GM12878 (cell line): ENCODE measurements around the gene KAZN. TPM values are rescaled to one million over a fixed set of nuclear protein-coding genes. Genes with fewer than 3 reads are reported as not detected.
A peak's percentile ranks its signal among the peaks of the same experiment; 100 is the strongest.

Source experiments
- BACH1 ChIP-seq: fragments of 450-650 bp; IDR thresholded peaks from 2 replicates; pipeline ENCODE4 v1.6.1; 2017; ENCODE audit warnings: mild to moderate bottlenecking, borderline replicate concordance
- CHD4 ChIP-seq: fragments of 200-600 bp; sonication (generic); IDR thresholded peaks from 2 replicates; pipeline ENCODE4 v1.6.1; 2016; ENCODE audit warnings: mild to moderate bottlenecking
- DPF2 ChIP-seq: fragments of 450-650 bp; IDR thresholded peaks from 2 replicates; pipeline ENCODE4 v1.6.1; 2017; ENCODE audit warnings: mild to moderate bottlenecking
- FOXK2 ChIP-seq: fragments of 450-650 bp; IDR thresholded peaks from 2 replicates; pipeline ENCODE4 v1.6.1; 2017; ENCODE audit warnings: mild to moderate bottlenecking, moderate library complexity
- FOXM1 ChIP-seq: IDR thresholded peaks from 2 replicates; pipeline ENCODE4 v1.6.1; 2012; ENCODE audit warnings: low read depth, mild to moderate bottlenecking, inconsistent platforms, low read length, moderate library complexity
- GABPA ChIP-seq: IDR thresholded peaks from 2 replicates; pipeline ENCODE4 v1.6.1; 2014; ENCODE audit warnings: antibody characterized with exemption, low read depth, mild to moderate bottlenecking, inconsistent platforms
- HDAC2 ChIP-seq: fragments of 200-600 bp; sonication (generic); IDR thresholded peaks from 2 replicates; pipeline ENCODE4 v1.6.1; 2017
- HDGF ChIP-seq: fragments of 450-650 bp; IDR thresholded peaks from 2 replicates; pipeline ENCODE4 v1.6.1; 2016; ENCODE audit warnings: antibody characterized with exemption
- IRF4 ChIP-seq: IDR thresholded peaks from 2 replicates; pipeline ENCODE4 v1.6.1; 2011; ENCODE audit warnings: low read depth, low read length
- JUNB ChIP-seq: IDR thresholded peaks from 2 replicates; pipeline ENCODE4 v1.6.1; 2016; ENCODE audit warnings: antibody characterized with exemption, mild to moderate bottlenecking
- MTA2 ChIP-seq: fragments of 450-650 bp; IDR thresholded peaks from 2 replicates; pipeline ENCODE4 v1.6.1; 2016; ENCODE audit warnings: low read depth, mild to moderate bottlenecking, moderate library complexity
- RB1 ChIP-seq: fragments of 450-650 bp; formaldehyde crosslinking; IDR thresholded peaks from 2 replicates; pipeline ENCODE4 v1.6.1; 2017; ENCODE audit warnings: mild to moderate bottlenecking, borderline replicate concordance
- RUNX3 ChIP-seq: IDR thresholded peaks from 2 replicates; pipeline ENCODE4 v1.6.1; 2012; ENCODE audit warnings: low read length, inconsistent platforms
- SMAD1 ChIP-seq: fragments of 450-650 bp; IDR thresholded peaks from 2 replicates; pipeline ENCODE4 v1.6.1; 2018; ENCODE audit warnings: mild to moderate bottlenecking, low read depth; ENCODE audit not compliant: partially characterized antibody
- TCF3 ChIP-seq: IDR thresholded peaks from 2 replicates; pipeline ENCODE4 v1.6.1; 2012; ENCODE audit warnings: low read depth, mild to moderate bottlenecking, low read length, borderline replicate concordance; ENCODE audit not compliant: insufficient read depth
- TCF7 ChIP-seq: IDR thresholded peaks from 2 replicates; pipeline ENCODE4 v1.6.1; 2014; ENCODE audit warnings: antibody characterized with exemption, borderline replicate concordance
- polyA plus RNA-seq, 11 experiments: library from polyadenylated mRNA; depleted of rRNA in 4 of 11; unstranded in 6 of 11; stranded (reverse) in 5 of 11; fragments of >200 nt; fragmentation: Nextera tagmentation in 4 of 11; fragmentation: Illumina TruSeq in 1 of 11; extraction: Ambion mirVana in 4 of 11; extraction: Trizol in 1 of 11; gene quantifications; 1 replicate in 1 of 11; 2 replicates in 10 of 11; pipeline versions ENCODE4 v1.2.1 to v1.2.3, GENCODE V29; 2011 to 2016; ENCODE audit warnings: inconsistent platforms in 2 of 11, missing spikeins in 2 of 11, low read depth in 1 of 11
- total RNA-seq, 4 experiments: library from RNA; depleted of rRNA in 3 of 4; stranded (reverse); fragments of >200 nt in 3 of 4; fragmentation: Illumina TruSeq in 1 of 4; extraction: Trizol in 1 of 4; gene quantifications; 2 replicates each; pipeline versions ENCODE4 v1.2.1 to v1.2.3, GENCODE V29; 2013 to 2021
- TF ChIP-seq, protein P1 (sequence below): fragments of 450-650 bp; IDR thresholded peaks from 2 replicates; pipeline ENCODE4 v1.6.1; 2014; ENCODE audit warnings: mild to moderate bottlenecking
- TF ChIP-seq, protein P2 (sequence below): fragments of 450-650 bp; IDR thresholded peaks from 2 replicates; pipeline ENCODE4 v1.6.1; 2016; ENCODE audit warnings: mild to moderate bottlenecking, moderate library complexity, borderline replicate concordance
- TF ChIP-seq, protein P3 (sequence below): fragments of 450-650 bp; formaldehyde crosslinking; IDR thresholded peaks from 2 replicates; pipeline ENCODE4 v1.5.0; 2022; ENCODE audit warnings: mild to moderate bottlenecking, missing genetic modification characterization
- TF ChIP-seq, protein P4 (sequence below): fragments of 450-650 bp; IDR thresholded peaks from 2 replicates; pipeline ENCODE4 v1.6.1; 2017; ENCODE audit warnings: borderline replicate concordance

Gene KAZN
- total and polyA plus RNA-seq, 10 of the 15 experiments (the other 5 are each of a cell fraction or from before 2014, with no cell fraction given) = 0.72 to 4.0 (median 1.2) TPM

DNA sequence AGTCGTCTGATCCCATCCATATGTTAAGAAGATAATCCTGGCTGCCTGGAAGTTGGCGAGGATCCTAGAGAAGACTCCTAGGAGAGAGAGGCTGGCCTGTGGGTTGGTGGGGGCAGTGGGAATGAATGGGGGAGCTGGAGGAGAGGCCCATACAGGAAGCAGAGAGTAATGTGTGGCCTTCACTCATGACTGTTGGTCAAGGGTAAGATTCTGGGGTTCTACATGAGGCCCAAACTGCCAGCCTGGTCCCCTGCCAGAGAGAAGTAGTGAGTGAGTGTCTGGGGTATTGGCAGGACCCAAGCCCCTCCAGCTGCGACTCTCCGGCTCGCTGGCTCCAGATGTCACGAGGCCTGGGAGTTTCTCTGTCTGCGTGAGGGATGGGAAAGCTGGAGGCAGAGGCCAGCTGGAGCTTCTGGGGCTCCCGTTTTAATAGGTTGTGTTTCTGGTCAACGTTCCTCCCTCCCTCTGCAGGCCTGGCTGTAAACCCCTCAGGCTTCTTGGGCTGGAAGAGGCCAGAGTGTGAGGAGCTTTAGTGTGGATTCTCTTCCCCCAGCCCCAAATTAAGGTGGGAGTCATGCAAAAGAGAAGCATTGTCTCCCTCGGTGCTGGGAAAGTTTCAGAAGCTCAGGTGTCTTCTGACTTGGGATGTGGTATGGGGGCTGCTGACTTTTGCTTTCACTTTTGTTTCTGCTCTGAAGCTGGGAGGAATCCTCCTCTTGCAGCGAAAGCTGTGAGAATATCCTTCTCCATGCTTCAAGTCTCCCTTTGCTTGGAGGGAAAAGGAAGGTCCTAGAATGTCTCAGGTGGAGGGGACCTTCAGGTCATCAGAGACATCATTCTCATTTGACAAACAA lies 557.6 kb downstream of the KAZN start (continued):
- TF ChIP-seq, protein P1, sequence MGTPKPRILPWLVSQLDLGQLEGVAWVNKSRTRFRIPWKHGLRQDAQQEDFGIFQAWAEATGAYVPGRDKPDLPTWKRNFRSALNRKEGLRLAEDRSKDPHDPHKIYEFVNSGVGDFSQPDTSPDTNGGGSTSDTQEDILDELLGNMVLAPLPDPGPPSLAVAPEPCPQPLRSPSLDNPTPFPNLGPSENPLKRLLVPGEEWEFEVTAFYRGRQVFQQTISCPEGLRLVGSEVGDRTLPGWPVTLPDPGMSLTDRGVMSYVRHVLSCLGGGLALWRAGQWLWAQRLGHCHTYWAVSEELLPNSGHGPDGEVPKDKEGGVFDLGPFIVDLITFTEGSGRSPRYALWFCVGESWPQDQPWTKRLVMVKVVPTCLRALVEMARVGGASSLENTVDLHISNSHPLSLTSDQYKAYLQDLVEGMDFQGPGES = no peak
- TF ChIP-seq, protein P2, sequence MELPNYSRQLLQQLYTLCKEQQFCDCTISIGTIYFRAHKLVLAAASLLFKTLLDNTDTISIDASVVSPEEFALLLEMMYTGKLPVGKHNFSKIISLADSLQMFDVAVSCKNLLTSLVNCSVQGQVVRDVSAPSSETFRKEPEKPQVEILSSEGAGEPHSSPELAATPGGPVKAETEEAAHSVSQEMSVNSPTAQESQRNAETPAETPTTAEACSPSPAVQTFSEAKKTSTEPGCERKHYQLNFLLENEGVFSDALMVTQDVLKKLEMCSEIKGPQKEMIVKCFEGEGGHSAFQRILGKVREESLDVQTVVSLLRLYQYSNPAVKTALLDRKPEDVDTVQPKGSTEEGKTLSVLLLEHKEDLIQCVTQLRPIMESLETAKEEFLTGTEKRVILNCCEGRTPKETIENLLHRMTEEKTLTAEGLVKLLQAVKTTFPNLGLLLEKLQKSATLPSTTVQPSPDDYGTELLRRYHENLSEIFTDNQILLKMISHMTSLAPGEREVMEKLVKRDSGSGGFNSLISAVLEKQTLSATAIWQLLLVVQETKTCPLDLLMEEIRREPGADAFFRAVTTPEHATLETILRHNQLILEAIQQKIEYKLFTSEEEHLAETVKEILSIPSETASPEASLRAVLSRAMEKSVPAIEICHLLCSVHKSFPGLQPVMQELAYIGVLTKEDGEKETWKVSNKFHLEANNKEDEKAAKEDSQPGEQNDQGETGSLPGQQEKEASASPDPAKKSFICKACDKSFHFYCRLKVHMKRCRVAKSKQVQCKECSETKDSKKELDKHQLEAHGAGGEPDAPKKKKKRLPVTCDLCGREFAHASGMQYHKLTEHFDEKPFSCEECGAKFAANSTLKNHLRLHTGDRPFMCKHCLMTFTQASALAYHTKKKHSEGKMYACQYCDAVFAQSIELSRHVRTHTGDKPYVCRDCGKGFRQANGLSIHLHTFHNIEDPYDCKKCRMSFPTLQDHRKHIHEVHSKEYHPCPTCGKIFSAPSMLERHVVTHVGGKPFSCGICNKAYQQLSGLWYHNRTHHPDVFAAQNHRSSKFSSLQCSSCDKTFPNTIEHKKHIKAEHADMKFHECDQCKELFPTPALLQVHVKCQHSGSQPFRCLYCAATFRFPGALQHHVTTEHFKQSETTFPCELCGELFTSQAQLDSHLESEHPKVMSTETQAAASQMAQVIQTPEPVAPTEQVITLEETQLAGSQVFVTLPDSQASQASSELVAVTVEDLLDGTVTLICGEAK = no peak
- TF ChIP-seq RB1 (no peak), CHD4 (no peak), MTA2 (no peak), DPF2 (peak; percentile 58; the same call in 1 of the 2 replicates), FOXM1 (no peak), HDAC2 (no peak), IRF4 (no peak), HDGF (no peak), GABPA (no peak), SMAD1 (no peak), BACH1 (no peak), RUNX3 (peak; percentile 38), JUNB (no peak), TCF7 (no peak), FOXK2 (no peak), TCF3 (0 out of 2 replicates have a peak, but pooled peaks have one; percentile 13)
- TF ChIP-seq, protein P3, sequence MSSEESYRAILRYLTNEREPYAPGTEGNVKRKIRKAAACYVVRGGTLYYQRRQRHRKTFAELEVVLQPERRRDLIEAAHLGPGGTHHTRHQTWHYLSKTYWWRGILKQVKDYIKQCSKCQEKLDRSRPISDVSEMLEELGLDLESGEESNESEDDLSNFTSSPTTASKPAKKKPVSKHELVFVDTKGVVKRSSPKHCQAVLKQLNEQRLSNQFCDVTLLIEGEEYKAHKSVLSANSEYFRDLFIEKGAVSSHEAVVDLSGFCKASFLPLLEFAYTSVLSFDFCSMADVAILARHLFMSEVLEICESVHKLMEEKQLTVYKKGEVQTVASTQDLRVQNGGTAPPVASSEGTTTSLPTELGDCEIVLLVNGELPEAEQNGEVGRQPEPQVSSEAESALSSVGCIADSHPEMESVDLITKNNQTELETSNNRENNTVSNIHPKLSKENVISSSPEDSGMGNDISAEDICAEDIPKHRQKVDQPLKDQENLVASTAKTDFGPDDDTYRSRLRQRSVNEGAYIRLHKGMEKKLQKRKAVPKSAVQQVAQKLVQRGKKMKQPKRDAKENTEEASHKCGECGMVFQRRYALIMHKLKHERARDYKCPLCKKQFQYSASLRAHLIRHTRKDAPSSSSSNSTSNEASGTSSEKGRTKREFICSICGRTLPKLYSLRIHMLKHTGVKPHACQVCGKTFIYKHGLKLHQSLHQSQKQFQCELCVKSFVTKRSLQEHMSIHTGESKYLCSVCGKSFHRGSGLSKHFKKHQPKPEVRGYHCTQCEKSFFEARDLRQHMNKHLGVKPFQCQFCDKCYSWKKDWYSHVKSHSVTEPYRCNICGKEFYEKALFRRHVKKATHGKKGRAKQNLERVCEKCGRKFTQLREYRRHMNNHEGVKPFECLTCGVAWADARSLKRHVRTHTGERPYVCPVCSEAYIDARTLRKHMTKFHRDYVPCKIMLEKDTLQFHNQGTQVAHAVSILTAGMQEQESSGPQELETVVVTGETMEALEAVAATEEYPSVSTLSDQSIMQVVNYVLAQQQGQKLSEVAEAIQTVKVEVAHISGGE (CRISPR knock-in tag) = no peak
- TF ChIP-seq, protein P4, sequence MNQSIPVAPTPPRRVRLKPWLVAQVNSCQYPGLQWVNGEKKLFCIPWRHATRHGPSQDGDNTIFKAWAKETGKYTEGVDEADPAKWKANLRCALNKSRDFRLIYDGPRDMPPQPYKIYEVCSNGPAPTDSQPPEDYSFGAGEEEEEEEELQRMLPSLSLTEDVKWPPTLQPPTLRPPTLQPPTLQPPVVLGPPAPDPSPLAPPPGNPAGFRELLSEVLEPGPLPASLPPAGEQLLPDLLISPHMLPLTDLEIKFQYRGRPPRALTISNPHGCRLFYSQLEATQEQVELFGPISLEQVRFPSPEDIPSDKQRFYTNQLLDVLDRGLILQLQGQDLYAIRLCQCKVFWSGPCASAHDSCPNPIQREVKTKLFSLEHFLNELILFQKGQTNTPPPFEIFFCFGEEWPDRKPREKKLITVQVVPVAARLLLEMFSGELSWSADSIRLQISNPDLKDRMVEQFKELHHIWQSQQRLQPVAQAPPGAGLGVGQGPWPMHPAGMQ = no peak
